Measurements from ENCODE around the gene DXO.
A peak's percentile ranks its signal among the peaks of the same experiment; 100 is the strongest.

Gene DXO

GRCh38 chr6:31970604-31971271, 1.2 kb downstream of the DXO start:
- Histone ChIP-seq H3K4me3 (ENCODE audit: low read depth in 1 of 2, low read length in 1 of 2) (no peak overlapping the region), H3K27ac (peak overlapping the region; percentile 100), H3K4me1 (ENCODE audit: control insufficient read depth in 1 of 2, insufficient read depth in 1 of 2, low read depth in 1 of 2, low read length in 1 of 2) (peaks cover 19 to 29% of the 10 kb centered on the region in 2 experiments), H3K9me3 (no peaks in the 10 kb centered on the region), H3K36me3 (peaks cover 50% of the 10 kb centered on the region), H3K27me3 (no peaks in the 10 kb centered on the region)
- TF ChIP-seq CTCF (IDR thresholded peaks at IDR 0.05), result no peak

- peak overlapping the region; percentile 100 for H3K27ac ChIP-seq
- H3K9me3 ChIP-seq, result no peaks in the 10 kb centered on the region
- H3K4me3 ChIP-seq (ENCODE audit: low read depth in 1 of 2, low read length in 1 of 2), result no peak overlapping the region
- TF ChIP-seq CTCF (IDR thresholded peaks at IDR 0.05), result no peak
- no peaks in the 10 kb centered on the region for H3K27me3 ChIP-seq
- peaks cover 58% of the 10 kb centered on the region for H3K36me3 ChIP-seq
- H3K4me1 ChIP-seq (ENCODE audit: control insufficient read depth in 1 of 2, insufficient read depth in 1 of 2, low read depth in 1 of 2, low read length in 1 of 2), result peaks cover 19 to 29% of the 10 kb centered on the region in 2 experiments
Observed at GRCh38 chr6:31969712-31970603, 2.0 kb downstream of the DXO start.

- Histone ChIP-seq H3K36me3 (peaks cover 67% of the 10 kb centered on the region), H3K27me3 (no peaks in the 10 kb centered on the region), H3K4me3 (ENCODE audit: low read depth in 1 of 2, low read length in 1 of 2) (no peak overlapping the region), H3K27ac (peak overlapping the region; percentile 100), H3K9me3 (no peaks in the 10 kb centered on the region), H3K4me1 (ENCODE audit: control insufficient read depth in 1 of 2, insufficient read depth in 1 of 2, low read depth in 1 of 2, low read length in 1 of 2) (peaks cover 19 to 29% of the 10 kb centered on the region in 2 experiments)
- no peak for TF ChIP-seq CTCF (IDR thresholded peaks at IDR 0.05)
Observed at GRCh38 chr6:31968791-31969711, 2.9 kb downstream of the DXO start.

- no peak overlapping the region for H3K4me3 ChIP-seq (ENCODE audit: low read depth in 1 of 2, low read length in 1 of 2)
- peaks cover 18 to 26% of the 10 kb centered on the region in 2 experiments for H3K4me1 ChIP-seq (ENCODE audit: control insufficient read depth in 1 of 2, insufficient read depth in 1 of 2, low read depth in 1 of 2, low read length in 1 of 2)
- no peak overlapping the region for H3K27ac ChIP-seq
- no peaks in the 10 kb centered on the region for H3K9me3 ChIP-seq
- TF ChIP-seq CTCF (IDR thresholded peaks at IDR 0.05), result no peak
- H3K36me3 ChIP-seq, result peaks cover 74% of the 10 kb centered on the region
- H3K27me3 ChIP-seq, result no peaks in the 10 kb centered on the region
Observed at GRCh38 chr6:31968326-31968725, 3.6 kb downstream of the DXO start.

GRCh38 chr6:31967926-31968320, 4.0 kb downstream of the DXO start:
- TF ChIP-seq CTCF (IDR thresholded peaks at IDR 0.05), result no peak
- Histone ChIP-seq H3K36me3 (peaks cover 78% of the 10 kb centered on the region), H3K4me3 (ENCODE audit: low read depth in 1 of 2, low read length in 1 of 2) (no peak overlapping the region), H3K4me1 (ENCODE audit: control insufficient read depth in 1 of 2, insufficient read depth in 1 of 2, low read depth in 1 of 2, low read length in 1 of 2) (peaks cover 14 to 22% of the 10 kb centered on the region in 2 experiments), H3K27ac (no peak overlapping the region), H3K9me3 (no peaks in the 10 kb centered on the region), H3K27me3 (no peaks in the 10 kb centered on the region)

Measured in neutrophil (primary cell).